ENCODE results near the gene ADAMTS17.

Gene ADAMTS17

DNA sequence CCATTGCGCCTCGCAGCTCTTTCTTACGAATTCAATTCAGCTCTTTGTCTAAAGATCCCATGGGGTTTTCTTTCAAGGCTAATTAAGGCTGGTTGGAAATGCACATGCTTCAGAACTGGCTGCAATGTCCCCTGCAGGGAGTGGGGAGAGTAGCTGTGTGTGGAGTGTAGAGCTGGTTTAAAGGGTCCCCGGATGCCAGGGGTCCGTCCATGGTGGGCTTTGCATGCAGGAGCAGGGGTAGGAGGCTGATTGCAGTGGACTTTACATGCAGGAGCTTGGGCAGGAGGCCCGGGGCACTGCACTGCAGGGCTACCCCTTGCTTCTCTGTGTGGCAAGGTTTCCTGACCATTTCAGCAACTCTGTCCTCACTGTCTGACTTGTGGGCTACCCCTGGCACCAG, 346.9 kb downstream of the ADAMTS17 start:
- H3K4me3 ChIP-seq (ENCODE audit: low read depth in 1 of 2, low read length in 2 of 2), result no peak overlapping the region
- no peaks in the 10 kb centered on the region for H3K4me1 ChIP-seq (ENCODE audit: insufficient read depth, low read length)
- no peaks in the 10 kb centered on the region for H3K27me3 ChIP-seq (ENCODE audit: control insufficient read depth in 1 of 2, insufficient read depth in 2 of 2, low read length in 2 of 2)
- H3K36me3 ChIP-seq (ENCODE audit: insufficient read depth, low read length), result no peaks in the 10 kb centered on the region
- no peaks in the 10 kb centered on the region for H3K9me3 ChIP-seq (ENCODE audit: low read length)
- no peak overlapping the region for H3K9ac ChIP-seq (ENCODE audit: low read length)
- H3K27ac ChIP-seq (ENCODE audit: low read depth, low read length), result no peak overlapping the region

DNA sequence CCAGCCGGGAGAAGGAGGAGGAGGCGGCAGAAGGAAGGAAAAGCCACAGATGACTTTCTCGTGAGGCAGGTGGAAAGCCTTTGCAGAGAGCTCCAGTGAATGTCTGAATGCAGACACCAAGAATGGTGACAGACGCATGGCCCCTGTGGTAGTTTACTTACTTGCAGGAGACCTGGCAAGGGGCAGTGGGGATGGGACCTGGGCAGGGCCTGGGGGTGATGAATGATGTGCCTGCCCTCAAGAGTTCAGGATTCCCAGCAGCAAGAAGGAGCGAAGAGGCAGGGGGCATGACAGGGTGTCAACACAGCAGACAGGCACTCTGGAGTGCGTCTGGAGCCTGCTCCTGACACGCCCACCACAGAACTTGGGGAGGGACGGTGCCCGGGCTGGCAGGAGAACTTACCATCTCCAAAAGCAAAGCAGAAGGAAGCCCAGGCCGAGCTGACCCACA, 348.1 kb downstream of the ADAMTS17 start:
- Histone ChIP-seq H3K9ac (ENCODE audit: low read length) (no peak overlapping the region), H3K36me3 (ENCODE audit: insufficient read depth, low read length) (no peaks in the 10 kb centered on the region), H3K4me1 (ENCODE audit: insufficient read depth, low read length) (no peaks in the 10 kb centered on the region), H3K27ac (ENCODE audit: low read depth, low read length) (no peak overlapping the region), H3K9me3 (ENCODE audit: low read length) (no peaks in the 10 kb centered on the region), H3K4me3 (ENCODE audit: low read depth in 1 of 2, low read length in 2 of 2) (no peak overlapping the region), H3K27me3 (ENCODE audit: control insufficient read depth in 1 of 2, insufficient read depth in 2 of 2, low read length in 2 of 2) (no peaks in the 10 kb centered on the region)

DNA sequence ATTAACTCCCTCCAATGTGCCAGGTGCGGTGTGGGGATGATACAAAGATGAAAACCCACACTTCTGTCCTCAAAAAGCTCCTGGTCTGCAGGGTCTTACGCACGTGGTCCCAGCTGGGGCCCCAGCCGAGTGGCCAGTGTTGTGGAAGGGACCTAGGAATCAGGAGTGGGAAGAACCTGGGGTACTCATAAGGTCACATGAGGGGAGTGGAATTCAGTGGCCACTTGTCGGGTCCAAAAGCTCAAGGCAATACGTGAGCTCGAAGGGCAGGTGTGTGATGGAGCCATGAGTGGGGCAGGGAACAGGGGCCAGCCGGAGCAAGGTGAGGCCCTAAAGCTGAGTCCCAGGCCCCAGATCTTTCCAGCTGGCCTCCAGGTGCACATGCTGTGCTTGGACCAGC, 348.5 kb downstream of the ADAMTS17 start:
- H3K36me3 ChIP-seq (ENCODE audit: insufficient read depth, low read length), result no peaks in the 10 kb centered on the region
- no peak overlapping the region for H3K9ac ChIP-seq (ENCODE audit: low read length)
- H3K27me3 ChIP-seq (ENCODE audit: control insufficient read depth in 1 of 2, insufficient read depth in 2 of 2, low read length in 2 of 2), result no peaks in the 10 kb centered on the region
- H3K9me3 ChIP-seq (ENCODE audit: low read length), result no peaks in the 10 kb centered on the region
- no peak overlapping the region for H3K27ac ChIP-seq (ENCODE audit: low read depth, low read length)
- H3K4me3 ChIP-seq (ENCODE audit: low read depth in 1 of 2, low read length in 2 of 2), result no peak overlapping the region
- H3K4me1 ChIP-seq (ENCODE audit: insufficient read depth, low read length), result no peaks in the 10 kb centered on the region

DNA sequence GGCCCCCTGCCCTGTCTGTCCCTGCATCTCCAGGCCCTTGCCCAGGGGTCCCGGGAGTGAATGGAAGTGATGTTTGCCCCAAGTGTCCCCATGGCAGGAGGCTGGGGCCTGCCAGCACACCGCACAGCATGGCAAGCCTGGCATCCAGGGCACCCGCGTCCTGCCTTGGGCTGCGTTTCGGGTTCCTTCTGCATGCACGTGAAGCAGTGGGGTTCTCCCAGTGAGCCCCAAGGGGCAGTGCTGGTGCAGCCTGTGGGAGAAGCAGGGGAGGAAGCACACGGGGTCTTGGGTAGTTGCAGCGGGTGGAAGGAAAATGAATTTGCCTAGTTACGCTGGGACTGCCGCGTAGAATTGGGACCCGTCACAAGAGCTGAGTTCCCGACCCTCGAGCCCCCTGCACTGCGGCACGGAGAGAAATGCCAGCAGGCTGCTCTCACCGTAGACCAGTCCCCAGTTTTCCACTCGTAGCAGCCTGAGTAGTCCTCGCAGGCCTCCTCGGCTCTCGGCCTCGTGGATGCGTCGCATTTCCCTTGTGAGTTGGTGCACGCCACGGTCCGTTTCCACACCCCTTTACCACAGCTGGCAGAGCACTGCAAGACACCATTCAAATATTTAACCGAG, 349.1 kb downstream of the ADAMTS17 start:
- Histone ChIP-seq H3K4me3 (ENCODE audit: low read depth in 1 of 2, low read length in 2 of 2) (no peak overlapping the region), H3K27ac (ENCODE audit: low read depth, low read length) (no peak overlapping the region), H3K9me3 (ENCODE audit: low read length) (no peaks in the 10 kb centered on the region), H3K9ac (ENCODE audit: low read length) (no peak overlapping the region), H3K27me3 (ENCODE audit: control insufficient read depth in 1 of 2, insufficient read depth in 2 of 2, low read length in 2 of 2) (no peaks in the 10 kb centered on the region), H3K4me1 (ENCODE audit: insufficient read depth, low read length) (no peaks in the 10 kb centered on the region), H3K36me3 (ENCODE audit: insufficient read depth, low read length) (no peaks in the 10 kb centered on the region)

DNA sequence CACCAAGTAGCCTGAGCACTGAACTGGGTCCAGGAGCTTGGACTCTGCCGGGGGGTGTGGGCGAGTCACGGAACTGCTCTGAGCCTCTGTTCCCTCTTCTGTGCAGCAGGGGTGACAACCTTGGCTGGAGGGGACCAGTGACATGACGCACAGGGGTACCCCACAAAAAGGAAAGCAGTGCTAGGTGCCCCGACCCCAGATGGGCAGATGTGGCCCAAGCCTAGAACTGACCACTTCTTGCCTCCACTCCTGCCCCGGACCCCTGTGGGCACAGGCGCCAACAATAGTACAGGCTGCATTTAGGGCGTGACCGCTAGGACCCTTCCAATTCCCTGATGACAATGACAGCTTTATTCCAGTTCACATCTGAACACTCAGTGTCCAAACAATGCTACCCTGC, 352.7 kb downstream of the ADAMTS17 start:
- H3K36me3 ChIP-seq (ENCODE audit: insufficient read depth, low read length), result no peaks in the 10 kb centered on the region
- no peaks in the 10 kb centered on the region for H3K27me3 ChIP-seq (ENCODE audit: control insufficient read depth in 1 of 2, insufficient read depth in 2 of 2, low read length in 2 of 2)
- no peak overlapping the region for H3K27ac ChIP-seq (ENCODE audit: low read depth, low read length)
- no peaks in the 10 kb centered on the region for H3K4me1 ChIP-seq (ENCODE audit: insufficient read depth, low read length)
- H3K9me3 ChIP-seq (ENCODE audit: low read length), result no peaks in the 10 kb centered on the region
- no peak overlapping the region for H3K4me3 ChIP-seq (ENCODE audit: low read depth in 1 of 2, low read length in 2 of 2)
- H3K9ac ChIP-seq (ENCODE audit: low read length), result no peak overlapping the region

GRCh38 chr15:99987701-99988100, 354.1 kb downstream of the ADAMTS17 start:
- Histone ChIP-seq H3K27ac (ENCODE audit: low read depth, low read length) (no peak overlapping the region), H3K4me3 (ENCODE audit: low read depth in 1 of 2, low read length in 2 of 2) (no peak overlapping the region), H3K36me3 (ENCODE audit: insufficient read depth, low read length) (no peaks in the 10 kb centered on the region), H3K9me3 (ENCODE audit: low read length) (no peaks in the 10 kb centered on the region), H3K9ac (ENCODE audit: low read length) (no peak overlapping the region), H3K4me1 (ENCODE audit: insufficient read depth, low read length) (no peaks in the 10 kb centered on the region), H3K27me3 (ENCODE audit: control insufficient read depth in 1 of 2, insufficient read depth in 2 of 2, low read length in 2 of 2) (no peaks in the 10 kb centered on the region)

DNA sequence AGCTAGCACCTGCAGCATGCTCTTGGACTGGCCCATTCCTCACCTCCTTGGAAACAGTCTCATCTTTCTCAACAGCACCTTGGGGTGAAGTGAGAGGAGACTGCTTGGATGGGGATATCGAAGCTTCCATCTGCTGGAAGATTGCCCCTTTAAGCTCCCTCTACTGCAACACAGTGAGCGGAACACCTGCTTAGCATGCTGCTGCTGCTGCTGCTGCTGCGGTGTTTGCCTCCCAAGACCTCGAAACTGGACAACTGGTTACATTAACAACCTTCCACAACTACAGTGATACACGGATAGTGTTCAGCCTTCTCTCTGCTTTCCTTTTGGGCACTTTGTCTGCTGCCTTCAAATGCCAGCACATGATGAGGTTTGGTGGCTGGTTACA, 354.7 kb downstream of the ADAMTS17 start:
- no peak overlapping the region for H3K4me3 ChIP-seq (ENCODE audit: low read depth in 1 of 2, low read length in 2 of 2)
- H3K4me1 ChIP-seq (ENCODE audit: insufficient read depth, low read length), result no peaks in the 10 kb centered on the region
- no peak overlapping the region for H3K27ac ChIP-seq (ENCODE audit: low read depth, low read length)
- no peaks in the 10 kb centered on the region for H3K36me3 ChIP-seq (ENCODE audit: insufficient read depth, low read length)
- no peak overlapping the region for H3K9ac ChIP-seq (ENCODE audit: low read length)
- H3K27me3 ChIP-seq (ENCODE audit: control insufficient read depth in 1 of 2, insufficient read depth in 2 of 2, low read length in 2 of 2), result no peaks in the 10 kb centered on the region
- no peaks in the 10 kb centered on the region for H3K9me3 ChIP-seq (ENCODE audit: low read length)

GRCh38 chr15:99986297-99987118, 355.3 kb downstream of the ADAMTS17 start:
- no peaks in the 10 kb centered on the region for H3K9me3 ChIP-seq (ENCODE audit: low read length)
- H3K27ac ChIP-seq (ENCODE audit: low read depth, low read length), result no peak overlapping the region
- H3K9ac ChIP-seq (ENCODE audit: low read length), result no peak overlapping the region
- no peaks in the 10 kb centered on the region for H3K27me3 ChIP-seq (ENCODE audit: control insufficient read depth in 1 of 2, insufficient read depth in 2 of 2, low read length in 2 of 2)
- H3K36me3 ChIP-seq (ENCODE audit: insufficient read depth, low read length), result no peaks in the 10 kb centered on the region
- no peaks in the 10 kb centered on the region for H3K4me1 ChIP-seq (ENCODE audit: insufficient read depth, low read length)
- H3K4me3 ChIP-seq (ENCODE audit: low read depth in 1 of 2, low read length in 2 of 2), result no peak overlapping the region

DNA sequence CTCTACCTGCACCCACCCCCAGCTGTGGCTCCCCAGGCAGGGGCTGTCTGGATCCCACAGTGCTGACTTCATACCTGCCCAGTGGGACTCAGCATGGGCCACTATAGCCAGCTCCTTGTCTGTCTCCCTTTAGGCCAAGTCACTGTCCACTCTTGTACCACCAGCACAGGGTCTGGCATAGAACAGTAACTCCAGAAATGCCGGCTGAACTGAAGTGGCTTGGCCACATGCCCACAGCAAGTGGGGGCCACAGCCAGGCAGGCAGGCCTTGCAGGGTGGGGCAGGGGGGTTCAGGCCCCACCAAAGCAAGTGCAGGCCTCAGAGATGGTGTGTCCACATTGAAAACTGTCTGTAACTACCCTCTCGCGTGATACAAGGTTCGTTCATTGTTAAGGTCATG, 355.9 kb downstream of the ADAMTS17 start:
- no peak overlapping the region for H3K9ac ChIP-seq (ENCODE audit: low read length)
- H3K4me1 ChIP-seq (ENCODE audit: insufficient read depth, low read length), result no peaks in the 10 kb centered on the region
- H3K4me3 ChIP-seq (ENCODE audit: low read depth in 1 of 2, low read length in 2 of 2), result no peak overlapping the region
- H3K27ac ChIP-seq (ENCODE audit: low read depth, low read length), result no peak overlapping the region
- no peaks in the 10 kb centered on the region for H3K9me3 ChIP-seq (ENCODE audit: low read length)
- H3K27me3 ChIP-seq (ENCODE audit: control insufficient read depth in 1 of 2, insufficient read depth in 2 of 2, low read length in 2 of 2), result no peaks in the 10 kb centered on the region
- H3K36me3 ChIP-seq (ENCODE audit: insufficient read depth, low read length), result no peaks in the 10 kb centered on the region

DNA sequence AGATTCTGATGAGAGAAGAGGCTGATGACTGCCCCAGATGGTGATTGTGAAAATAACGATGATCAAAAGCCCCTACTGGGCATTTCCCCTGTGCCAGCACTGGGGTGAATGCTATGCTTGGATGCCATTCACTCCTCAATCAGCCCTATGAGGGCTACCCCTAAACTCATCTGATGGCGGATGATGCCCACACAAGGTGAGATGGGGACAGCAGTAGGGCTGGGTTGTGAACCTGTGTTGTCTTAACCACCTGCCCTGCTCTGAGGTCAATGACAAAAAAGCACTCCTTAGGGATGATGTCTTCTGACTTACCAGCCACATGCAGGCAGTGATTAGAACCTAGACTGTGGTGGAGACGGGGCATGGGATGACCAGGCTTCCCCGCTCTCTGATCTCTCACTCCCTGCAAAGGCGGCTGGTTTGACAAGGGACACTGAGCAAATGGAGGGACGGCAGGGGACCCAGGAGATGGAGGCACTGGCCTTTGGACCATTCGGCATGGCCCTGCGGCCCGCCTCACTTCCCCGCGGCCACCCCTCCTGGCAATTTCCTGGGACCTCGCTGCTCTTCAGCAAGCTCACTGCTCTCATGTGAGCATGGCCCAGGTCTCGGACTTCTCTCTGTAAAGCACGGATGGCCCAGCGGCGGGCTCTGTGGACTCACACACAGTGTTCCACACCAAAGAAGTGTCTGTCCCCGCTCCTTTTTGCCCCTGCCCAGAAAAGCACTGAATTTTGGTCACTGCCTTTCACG, 357.1 kb downstream of the ADAMTS17 start:
- Histone ChIP-seq H3K4me3 (ENCODE audit: low read depth in 1 of 2, low read length in 2 of 2) (no peak overlapping the region), H3K9me3 (ENCODE audit: low read length) (no peaks in the 10 kb centered on the region), H3K27me3 (ENCODE audit: control insufficient read depth in 1 of 2, insufficient read depth in 2 of 2, low read length in 2 of 2) (no peaks in the 10 kb centered on the region), H3K4me1 (ENCODE audit: insufficient read depth, low read length) (no peaks in the 10 kb centered on the region), H3K27ac (ENCODE audit: low read depth, low read length) (no peak overlapping the region), H3K9ac (ENCODE audit: low read length) (no peak overlapping the region), H3K36me3 (ENCODE audit: insufficient read depth, low read length) (no peaks in the 10 kb centered on the region)

GRCh38 chr15:99983886-99984286, 357.9 kb downstream of the ADAMTS17 start:
- Histone ChIP-seq H3K9ac (ENCODE audit: low read length) (no peak overlapping the region), H3K27me3 (ENCODE audit: control insufficient read depth in 1 of 2, insufficient read depth in 2 of 2, low read length in 2 of 2) (no peaks in the 10 kb centered on the region), H3K9me3 (ENCODE audit: low read length) (no peaks in the 10 kb centered on the region), H3K4me1 (ENCODE audit: insufficient read depth, low read length) (no peaks in the 10 kb centered on the region), H3K27ac (ENCODE audit: low read depth, low read length) (no peak overlapping the region), H3K36me3 (ENCODE audit: insufficient read depth, low read length) (no peaks in the 10 kb centered on the region), H3K4me3 (ENCODE audit: low read depth in 1 of 2, low read length in 2 of 2) (no peak overlapping the region)
